Chondrocyte (in vitro differentiated cells): Measurements from ENCODE around the gene RSPH1. TPM values are rescaled to one million over a fixed set of nuclear protein-coding genes. Genes with fewer than 3 reads are reported as not detected.

Experiments
- DNase-seq: peaks from one replicate; pipeline ENCODE4 v3.0.0; 2021; ENCODE audit warnings: mixed read lengths, low spot score
- H3K27ac Mint-ChIP-seq: one replicate; pipeline ENCODE4 v1.8.0; 2021; ENCODE audit warnings: mild to moderate bottlenecking, moderate library complexity, mixed read lengths; ENCODE audit not compliant: unreplicated experiment
- H3K27me3 Mint-ChIP-seq: 2 replicates; pipeline ENCODE4 v1.8.0; 2021; ENCODE audit warnings: low read depth, mixed read lengths
- H3K36me3 Mint-ChIP-seq: 2 replicates; pipeline ENCODE4 v1.8.0; 2021; ENCODE audit warnings: low read depth, mixed read lengths
- H3K4me1 Mint-ChIP-seq: 2 replicates; pipeline ENCODE4 v1.8.0; 2021; ENCODE audit warnings: low read depth, mild to moderate bottlenecking, mixed read lengths
- H3K4me3 Mint-ChIP-seq: one replicate; pipeline ENCODE4 v1.8.0; 2021; ENCODE audit warnings: mild to moderate bottlenecking, moderate library complexity, mixed read lengths; ENCODE audit not compliant: unreplicated experiment
- H3K9me3 Mint-ChIP-seq: 2 replicates; pipeline ENCODE4 v1.8.0; 2021; ENCODE audit warnings: low read depth, mixed read lengths
- total RNA-seq: library from RNA; stranded (reverse); gene quantifications from 3 replicates; pipeline ENCODE4 v1.2.1, GENCODE V29; 2021
- TF ChIP-seq, protein P1 (sequence below): fragments of 200-600 bp; sonication (generic); IDR thresholded peaks from 2 replicates; pipeline ENCODE4 v1.5.0; 2021; ENCODE audit warnings: antibody characterized with exemption, mild to moderate bottlenecking, moderate library complexity

Gene RSPH1
- total RNA-seq, 1 donor from 2014 or later = 0.15 TPM

- no peak for DNase-seq
- H3K27ac Mint-ChIP-seq = no peak overlapping the region
- no peak overlapping the region for H3K4me3 Mint-ChIP-seq
- H3K36me3 Mint-ChIP-seq = no peaks in the 10 kb centered on the region
- H3K4me1 Mint-ChIP-seq = peaks cover under 1% of the 10 kb centered on the region
- H3K9me3 Mint-ChIP-seq = no peaks in the 10 kb centered on the region
- TF ChIP-seq, protein P1, sequence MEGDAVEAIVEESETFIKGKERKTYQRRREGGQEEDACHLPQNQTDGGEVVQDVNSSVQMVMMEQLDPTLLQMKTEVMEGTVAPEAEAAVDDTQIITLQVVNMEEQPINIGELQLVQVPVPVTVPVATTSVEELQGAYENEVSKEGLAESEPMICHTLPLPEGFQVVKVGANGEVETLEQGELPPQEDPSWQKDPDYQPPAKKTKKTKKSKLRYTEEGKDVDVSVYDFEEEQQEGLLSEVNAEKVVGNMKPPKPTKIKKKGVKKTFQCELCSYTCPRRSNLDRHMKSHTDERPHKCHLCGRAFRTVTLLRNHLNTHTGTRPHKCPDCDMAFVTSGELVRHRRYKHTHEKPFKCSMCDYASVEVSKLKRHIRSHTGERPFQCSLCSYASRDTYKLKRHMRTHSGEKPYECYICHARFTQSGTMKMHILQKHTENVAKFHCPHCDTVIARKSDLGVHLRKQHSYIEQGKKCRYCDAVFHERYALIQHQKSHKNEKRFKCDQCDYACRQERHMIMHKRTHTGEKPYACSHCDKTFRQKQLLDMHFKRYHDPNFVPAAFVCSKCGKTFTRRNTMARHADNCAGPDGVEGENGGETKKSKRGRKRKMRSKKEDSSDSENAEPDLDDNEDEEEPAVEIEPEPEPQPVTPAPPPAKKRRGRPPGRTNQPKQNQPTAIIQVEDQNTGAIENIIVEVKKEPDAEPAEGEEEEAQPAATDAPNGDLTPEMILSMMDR = no peak
- peaks cover 22% of the 10 kb centered on the region for H3K27me3 Mint-ChIP-seq
These were observed 51.3 kb downstream of the RSPH1 start for GRCh38 chr21:42444745-42445059.

GRCh38 chr21:42443876-42444744, 51.9 kb downstream of the RSPH1 start:
- Mint-ChIP-seq H3K9me3 (no peaks in the 10 kb centered on the region), H3K4me3 (no peak overlapping the region), H3K27me3 (peaks cover 22% of the 10 kb centered on the region), H3K27ac (no peak overlapping the region), H3K4me1 (no peaks in the 10 kb centered on the region), H3K36me3 (no peaks in the 10 kb centered on the region)
- DNase-seq = no peak
- TF ChIP-seq, protein P1 = no peak

DNA sequence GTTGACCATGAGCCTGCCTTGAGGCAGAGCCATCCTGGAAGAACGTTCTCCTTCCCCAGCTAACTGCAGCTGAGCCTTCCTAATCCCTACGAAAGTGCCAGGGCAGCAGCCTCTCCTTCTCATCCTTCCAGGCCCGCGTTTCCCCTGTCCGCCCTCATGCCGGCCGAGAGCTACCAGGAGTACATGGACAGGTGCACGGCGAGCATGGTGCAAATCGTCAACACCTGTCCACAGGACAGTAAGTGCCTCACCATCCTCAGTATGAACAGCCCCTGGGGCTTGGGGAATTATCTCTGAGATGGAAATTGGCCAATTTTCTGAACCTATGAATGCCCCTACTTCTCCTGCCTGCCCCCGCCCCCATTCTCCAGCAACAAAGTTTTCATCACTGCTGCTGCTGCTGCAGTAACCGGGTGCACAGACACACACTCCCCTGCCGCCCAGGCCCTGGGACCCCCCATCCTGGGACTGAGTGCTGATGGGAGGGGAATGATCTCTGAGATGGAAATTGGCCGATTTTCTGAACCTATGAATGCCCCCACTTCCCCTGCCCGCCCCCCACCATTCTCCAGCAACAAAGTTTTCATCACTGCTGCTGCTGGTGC, 52.7 kb downstream of the RSPH1 start:
- TF ChIP-seq, protein P1 = no peak
- Mint-ChIP-seq H3K4me1 (no peaks in the 10 kb centered on the region), H3K36me3 (no peaks in the 10 kb centered on the region), H3K27ac (no peak overlapping the region), H3K4me3 (no peak overlapping the region), H3K9me3 (no peaks in the 10 kb centered on the region), H3K27me3 (peaks cover 25% of the 10 kb centered on the region)
- DNase-seq = no peak

DNA sequence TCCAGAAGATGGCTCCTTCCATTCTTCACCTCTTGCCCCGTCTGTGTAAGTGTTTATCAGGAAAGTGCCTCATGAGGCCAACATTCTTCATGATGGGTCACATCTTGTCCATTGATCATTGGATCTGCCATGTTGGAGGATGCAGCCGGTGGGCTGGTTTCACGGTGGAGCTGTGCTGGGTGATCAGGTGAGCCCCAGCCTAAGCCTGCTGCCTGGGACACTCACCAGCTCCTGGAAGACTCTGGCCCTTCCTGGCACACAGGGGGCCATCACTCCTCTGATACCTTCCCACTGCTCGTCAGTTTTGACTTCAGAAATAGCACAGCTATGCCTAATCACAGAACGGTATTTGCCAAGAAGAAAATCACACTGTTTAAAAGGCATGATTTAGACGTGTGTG, 54.1 kb downstream of the RSPH1 start:
- Mint-ChIP-seq H3K27ac (no peak overlapping the region), H3K36me3 (no peaks in the 10 kb centered on the region), H3K27me3 (peaks cover 24% of the 10 kb centered on the region), H3K4me3 (no peak overlapping the region), H3K4me1 (no peaks in the 10 kb centered on the region), H3K9me3 (no peaks in the 10 kb centered on the region)
- no peak for DNase-seq
- TF ChIP-seq, protein P1 = no peak

- H3K4me3 Mint-ChIP-seq = no peak overlapping the region
- no peaks in the 10 kb centered on the region for H3K36me3 Mint-ChIP-seq
- H3K27me3 Mint-ChIP-seq = peaks cover 16% of the 10 kb centered on the region
- TF ChIP-seq, protein P1 = no peak
- H3K9me3 Mint-ChIP-seq = peaks cover 2% of the 10 kb centered on the region
- no peaks in the 10 kb centered on the region for H3K4me1 Mint-ChIP-seq
- no peak overlapping the region for H3K27ac Mint-ChIP-seq
- no peak for DNase-seq
These were observed 55.7 kb downstream of the RSPH1 start for GRCh38 chr21:42440187-42440792.
